K562 (cell line): ENCODE measurements around the gene SPATC1L.
"Not testable (repeated sequence)": the region's sequence is repeated elsewhere in the genome, so short reads cannot be mapped to it uniquely, and the experiment has no call there.

Experiments used
- CTCF ChIP-seq, 3 experiments: IDR thresholded peaks in 2 of 3; conservative IDR thresholded peaks in 1 of 3; 2 replicates each; pipeline ENCODE4 v1.5.1; 2011 to 2012; ENCODE audit warnings: low read length in 3 of 3, mild to moderate bottlenecking in 3 of 3, control low read depth in 2 of 3, improper control_type of control experiment in 1 of 3, inconsistent platforms in 1 of 3, low read depth in 1 of 3, mixed read lengths in 1 of 3, moderate library complexity in 1 of 3; ENCODE audit not compliant: insufficient read depth in 2 of 3
- ELK1 ChIP-seq: sonication (generic); formaldehyde crosslinking; IDR thresholded peaks from 2 replicates; pipeline ENCODE4 v1.8.1; 2022; ENCODE audit warnings: missing genetic modification reagents
- ZKSCAN1 ChIP-seq: fragments of 150-350 bp; IDR thresholded peaks from 2 replicates; pipeline ENCODE4 v1.6.1; 2016; ENCODE audit warnings: low read depth, low read length

- TF ChIP-seq ZKSCAN1; ELK1 (CRISPR knock-in tag); CTCF (IDR thresholded peaks at IDR 0.05 in 2 of 3, conservative IDR thresholded peaks at IDR 0.05 in 1 of 3; ENCODE audit: insufficient read depth in 2 of 3, low read depth in 1 of 3, low read length in 3 of 3): not testable (repeated sequence)
Measured at GRCh38 chr21:46200877-46201803, 16.9 kb upstream of the SPATC1L start.
